ENCODE data around the gene ELF1.

DNA sequence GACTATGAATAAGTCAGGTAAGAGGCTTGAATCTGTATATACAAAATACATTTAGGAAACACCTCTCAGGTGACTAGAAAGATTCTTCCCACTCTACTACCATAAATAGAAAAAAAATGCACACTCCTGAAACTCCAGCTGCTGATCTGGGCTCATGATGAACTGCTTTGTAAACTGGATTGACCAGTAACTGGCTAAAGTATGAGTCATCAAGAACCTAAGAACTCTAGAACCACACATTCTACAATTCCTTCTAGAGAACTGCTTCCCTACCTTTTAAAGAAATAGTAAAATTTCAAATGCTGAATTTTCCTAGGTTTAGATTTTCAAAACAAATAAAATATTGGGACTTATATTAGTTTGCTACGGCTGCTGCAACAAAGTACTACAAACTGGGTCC, 55.2 kb downstream of the ELF1 start:
- no peak for TF ChIP-seq CTCF (conservative IDR thresholded peaks at IDR 0.05)
- TF ChIP-seq EZH2 (IDR thresholded peaks at IDR 0.05; ENCODE audit: low read depth), result no peak

Data from PC-9 (cell line).